OCI-LY1 (cell line): ENCODE results near the gene SVIP.

ENCODE experiments used
- EZH2 ChIP-seq: fragments of 200-600 bp; sonication (generic), shearing (Covaris generic); IDR thresholded peaks from 2 replicates; pipeline ENCODE4 v1.8.0; 2017; ENCODE audit warnings: borderline replicate concordance, mixed run types, mild to moderate bottlenecking, antibody characterized with exemption, low read length, moderate library complexity, mixed read lengths
- TF ChIP-seq, protein P1 (sequence below): fragments of 200-600 bp; sonication (generic), shearing (Covaris generic); IDR thresholded peaks from 2 replicates; pipeline ENCODE4 v1.5.1; 2017; ENCODE audit warnings: mild to moderate bottlenecking, antibody characterized with exemption, low read length, moderate library complexity, mixed read lengths

DNA sequence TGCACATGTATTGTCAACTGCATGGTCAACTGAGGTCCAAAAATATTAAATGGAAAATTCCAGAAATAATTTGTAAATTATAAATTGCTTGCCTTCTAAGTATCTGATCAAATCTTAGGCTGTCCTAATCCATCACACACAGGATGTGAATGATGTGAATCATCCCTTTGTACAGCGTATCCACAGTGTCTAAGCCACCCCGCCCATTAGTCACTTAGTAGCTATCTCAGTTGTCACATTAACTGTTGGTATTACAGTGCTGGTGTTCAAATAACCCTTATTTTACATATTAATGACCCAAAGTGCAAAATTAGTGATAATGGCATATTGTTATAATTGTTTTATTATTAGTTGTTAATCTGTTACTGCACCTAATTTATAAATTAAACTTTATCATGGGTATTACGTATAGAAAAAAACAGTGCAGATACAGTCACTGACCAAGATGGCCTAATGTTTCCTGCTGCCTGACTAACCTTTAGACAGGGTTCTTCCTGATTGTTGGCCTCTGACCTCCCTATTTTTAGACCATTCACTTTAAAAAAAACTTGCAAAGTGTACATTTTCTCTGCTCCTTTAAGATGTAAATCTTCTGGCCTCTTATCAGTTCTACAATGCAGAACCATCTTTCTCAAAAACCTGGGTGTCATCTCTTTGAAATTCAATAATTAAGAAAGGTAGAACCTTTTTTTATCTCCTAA is 2.9 kb upstream of the SVIP start:
- no peak for TF ChIP-seq EZH2
- TF ChIP-seq, protein P1, sequence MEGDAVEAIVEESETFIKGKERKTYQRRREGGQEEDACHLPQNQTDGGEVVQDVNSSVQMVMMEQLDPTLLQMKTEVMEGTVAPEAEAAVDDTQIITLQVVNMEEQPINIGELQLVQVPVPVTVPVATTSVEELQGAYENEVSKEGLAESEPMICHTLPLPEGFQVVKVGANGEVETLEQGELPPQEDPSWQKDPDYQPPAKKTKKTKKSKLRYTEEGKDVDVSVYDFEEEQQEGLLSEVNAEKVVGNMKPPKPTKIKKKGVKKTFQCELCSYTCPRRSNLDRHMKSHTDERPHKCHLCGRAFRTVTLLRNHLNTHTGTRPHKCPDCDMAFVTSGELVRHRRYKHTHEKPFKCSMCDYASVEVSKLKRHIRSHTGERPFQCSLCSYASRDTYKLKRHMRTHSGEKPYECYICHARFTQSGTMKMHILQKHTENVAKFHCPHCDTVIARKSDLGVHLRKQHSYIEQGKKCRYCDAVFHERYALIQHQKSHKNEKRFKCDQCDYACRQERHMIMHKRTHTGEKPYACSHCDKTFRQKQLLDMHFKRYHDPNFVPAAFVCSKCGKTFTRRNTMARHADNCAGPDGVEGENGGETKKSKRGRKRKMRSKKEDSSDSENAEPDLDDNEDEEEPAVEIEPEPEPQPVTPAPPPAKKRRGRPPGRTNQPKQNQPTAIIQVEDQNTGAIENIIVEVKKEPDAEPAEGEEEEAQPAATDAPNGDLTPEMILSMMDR = no peak
